NCI-H69 (cell line): ENCODE data around the gene C6orf141.
A peak's percentile ranks its signal among the peaks of the same experiment; 100 is the strongest.

Experiments
- DNase-seq: peaks from one replicate; lab custom pipeline; 2025; lab: John Stamatoyannopoulos, UW

Gene C6orf141

GRCh38 chr6:49550492-49551077 lies at the start of gene C6orf141:
C6orf141 (plus strand) TSS chr6:49550668; CDS start chr6:49550793, 125 bp downstream.
- DNase-seq: peak; percentile 96

- no peak for DNase-seq
Observed at GRCh38 chr6:49504666-49505065, 45.8 kb upstream of the C6orf141 start.

GRCh38 chr6:49506569-49507111 lies 43.8 kb upstream of the C6orf141 start:
- peak; percentile 86 for DNase-seq

- DNase-seq: no peak
Observed at GRCh38 chr6:49509342-49509741, 41.1 kb upstream of the C6orf141 start.

- DNase-seq: no peak
Observed at GRCh38 chr6:49513153-49513989, 37.1 kb upstream of the C6orf141 start.

- no peak for DNase-seq
Observed at GRCh38 chr6:49514571-49515484, 35.6 kb upstream of the C6orf141 start.

GRCh38 chr6:49515485-49516146 lies 34.9 kb upstream of the C6orf141 start:
- DNase-seq: no peak

- DNase-seq: no peak
Observed at GRCh38 chr6:49516147-49516505, 34.3 kb upstream of the C6orf141 start.

- DNase-seq: no peak
Observed at GRCh38 chr6:49517919-49518318, 32.5 kb upstream of the C6orf141 start.

GRCh38 chr6:49519660-49520059 lies 30.8 kb upstream of the C6orf141 start:
- no peak for DNase-seq

GRCh38 chr6:49522710-49523593 lies 27.5 kb upstream of the C6orf141 start:
- DNase-seq: peak; percentile 86

GRCh38 chr6:49523901-49524300 lies 26.6 kb upstream of the C6orf141 start:
- DNase-seq: no peak

GRCh38 chr6:49524541-49524940 lies 25.9 kb upstream of the C6orf141 start:
- peak; percentile 81 for DNase-seq

GRCh38 chr6:49526598-49526997 lies 23.9 kb upstream of the C6orf141 start:
- DNase-seq: no peak

GRCh38 chr6:49527320-49527719 lies 23.1 kb upstream of the C6orf141 start:
- no peak for DNase-seq

GRCh38 chr6:49528571-49528970 lies 21.9 kb upstream of the C6orf141 start:
- DNase-seq: peak; percentile 80

GRCh38 chr6:49530141-49530776 lies 20.2 kb upstream of the C6orf141 start:
- peak; percentile 60 for DNase-seq

GRCh38 chr6:49531774-49532569 lies 18.5 kb upstream of the C6orf141 start:
- peak; percentile 84 for DNase-seq

- DNase-seq: no peak
Observed at GRCh38 chr6:49535795-49536194, 14.7 kb upstream of the C6orf141 start.
